Ecto neural progenitor cell (in vitro differentiated cells): Measurements from ENCODE around the gene TBXAS1.
"Not testable (repeated sequence)": the region's sequence is repeated elsewhere in the genome, so short reads cannot be mapped to it uniquely, and the experiment has no call there.

Experiments used
- DNase-seq: peaks from one replicate; pipeline ENCODE4 v3.0.0-alpha.2; 2018; ENCODE audit warnings: low spot score

The TBXAS1 gene

GRCh38 chr7:139893461-139893860 is 64.4 kb downstream of the TBXAS1 start:
- no peak for DNase-seq

GRCh38 chr7:139893999-139894398 is 64.9 kb downstream of the TBXAS1 start:
- DNase-seq: no peak

GRCh38 chr7:139895141-139895829 is 66.2 kb downstream of the TBXAS1 start:
- no peak for DNase-seq

DNA sequence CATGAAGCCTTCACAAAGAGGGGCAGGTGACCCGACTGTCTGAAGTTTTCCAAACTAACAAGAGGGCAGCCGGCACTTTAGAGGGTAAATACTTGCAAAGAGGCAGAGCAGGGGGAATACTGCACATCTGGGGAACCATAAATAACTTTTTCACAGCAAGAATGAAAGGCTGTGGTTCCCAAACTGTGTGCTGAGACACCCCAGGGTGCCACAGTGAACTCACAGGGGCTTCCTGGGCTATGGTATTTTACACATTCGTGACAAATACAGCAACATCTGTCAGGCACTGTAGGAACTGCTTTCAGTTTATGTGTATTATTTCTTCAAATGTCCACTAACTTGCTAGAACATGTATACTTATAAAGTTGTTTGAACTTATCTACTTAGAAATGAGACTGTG is 67.2 kb downstream of the TBXAS1 start:
- DNase-seq: no peak

DNA sequence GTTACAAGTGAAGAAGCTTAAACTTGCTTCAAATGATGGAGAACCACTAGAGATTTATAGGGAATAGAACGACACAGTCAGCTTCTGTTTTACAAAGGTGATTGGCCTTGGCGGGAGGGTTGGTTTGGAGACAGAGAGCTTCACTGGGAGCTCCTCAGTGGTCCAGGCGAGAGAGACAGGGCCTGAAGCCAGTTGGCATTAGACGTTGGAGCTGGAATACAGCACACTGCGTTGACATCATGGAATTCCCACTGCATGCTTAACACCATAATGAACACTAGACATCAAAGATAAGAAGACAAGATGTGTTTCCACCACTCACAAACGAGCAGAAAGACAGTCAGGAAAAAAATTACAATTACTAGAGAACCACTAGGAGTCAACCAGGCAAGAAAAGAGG is 67.8 kb downstream of the TBXAS1 start:
- no peak for DNase-seq

DNA sequence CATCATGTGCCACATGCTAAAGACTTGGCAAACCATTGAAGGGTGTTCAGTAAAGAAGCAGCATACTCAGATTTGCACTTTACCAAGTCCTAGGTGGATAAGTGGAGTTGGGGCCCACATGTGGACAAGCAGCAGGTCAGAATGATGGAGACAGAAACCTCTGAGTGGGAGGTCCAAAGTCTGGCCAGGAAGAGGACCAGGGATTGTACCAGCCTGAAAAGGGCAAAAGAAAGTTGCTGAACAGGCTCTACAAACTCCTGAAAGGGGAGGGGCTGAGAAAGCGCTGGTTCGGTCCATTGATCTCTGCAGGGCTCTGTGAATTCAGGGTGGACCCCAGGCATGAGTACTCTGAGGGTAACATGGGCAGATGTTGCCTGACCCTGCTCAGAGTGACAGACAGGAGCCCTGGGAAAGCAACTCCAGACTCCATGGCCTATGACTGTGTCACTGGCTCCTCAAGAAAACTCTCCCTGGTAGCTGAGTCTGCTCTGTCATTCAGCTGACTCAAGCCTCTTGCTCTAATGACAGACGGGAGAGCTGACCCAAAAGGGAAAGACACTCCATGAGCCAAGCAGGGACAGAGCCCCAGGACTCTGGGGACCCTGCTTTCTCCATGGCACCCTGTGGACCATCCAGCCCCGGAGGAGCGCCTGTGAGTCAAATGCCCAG is 68.5 kb downstream of the TBXAS1 start:
- DNase-seq: no peak

DNA sequence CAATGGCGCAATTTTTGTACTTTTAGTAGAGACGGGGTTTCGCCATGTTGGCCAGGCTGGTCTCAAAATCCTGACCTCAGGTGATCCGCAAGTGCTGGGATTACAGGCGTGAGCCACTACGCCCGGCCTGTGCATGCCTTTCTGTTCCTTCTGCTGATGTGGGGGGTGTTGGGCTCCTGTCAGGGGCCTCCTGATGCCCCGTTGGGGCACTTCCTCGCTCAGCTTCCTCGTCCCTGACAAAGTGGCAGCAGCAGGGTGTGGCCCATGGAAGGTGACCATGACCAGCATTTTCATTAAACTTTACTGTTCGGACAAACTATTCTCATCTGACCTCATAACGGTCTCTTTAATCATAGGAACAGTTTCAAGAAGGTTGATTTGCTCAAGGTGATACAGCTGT is 69.4 kb downstream of the TBXAS1 start:
- no peak for DNase-seq

DNA sequence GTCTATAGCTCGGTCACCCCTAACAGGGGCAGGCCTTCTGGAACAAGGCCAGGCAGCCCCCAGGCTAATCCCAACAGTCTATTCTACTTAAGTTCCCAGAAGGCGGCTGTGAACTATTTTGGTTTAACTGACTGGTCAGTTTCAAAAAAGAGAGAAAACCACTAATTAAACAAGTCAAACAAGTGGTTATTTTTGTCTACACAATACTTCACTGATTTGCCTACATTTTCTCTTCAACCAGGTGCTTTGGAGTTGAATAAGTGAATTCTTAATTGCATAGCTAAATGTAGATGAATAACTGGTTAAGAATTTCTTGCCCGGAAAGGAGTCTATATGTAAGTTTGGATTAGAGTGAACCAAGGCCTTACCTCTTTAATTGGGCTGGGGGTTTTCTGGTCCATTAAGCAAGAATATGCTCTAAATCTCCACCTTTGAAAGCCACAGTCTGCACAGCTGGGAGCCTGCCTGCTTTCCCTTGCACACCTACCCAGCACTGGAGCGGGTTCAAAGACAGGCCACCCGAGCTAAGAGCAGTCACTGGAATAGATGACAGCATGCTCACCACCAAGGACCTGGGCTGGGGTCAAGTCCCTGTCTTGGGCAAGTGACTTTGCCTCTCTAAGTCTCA is 70.4 kb downstream of the TBXAS1 start:
- no peak for DNase-seq

- no peak for DNase-seq
These were observed 71.3 kb downstream of the TBXAS1 start for GRCh38 chr7:139900326-139900725.

DNA sequence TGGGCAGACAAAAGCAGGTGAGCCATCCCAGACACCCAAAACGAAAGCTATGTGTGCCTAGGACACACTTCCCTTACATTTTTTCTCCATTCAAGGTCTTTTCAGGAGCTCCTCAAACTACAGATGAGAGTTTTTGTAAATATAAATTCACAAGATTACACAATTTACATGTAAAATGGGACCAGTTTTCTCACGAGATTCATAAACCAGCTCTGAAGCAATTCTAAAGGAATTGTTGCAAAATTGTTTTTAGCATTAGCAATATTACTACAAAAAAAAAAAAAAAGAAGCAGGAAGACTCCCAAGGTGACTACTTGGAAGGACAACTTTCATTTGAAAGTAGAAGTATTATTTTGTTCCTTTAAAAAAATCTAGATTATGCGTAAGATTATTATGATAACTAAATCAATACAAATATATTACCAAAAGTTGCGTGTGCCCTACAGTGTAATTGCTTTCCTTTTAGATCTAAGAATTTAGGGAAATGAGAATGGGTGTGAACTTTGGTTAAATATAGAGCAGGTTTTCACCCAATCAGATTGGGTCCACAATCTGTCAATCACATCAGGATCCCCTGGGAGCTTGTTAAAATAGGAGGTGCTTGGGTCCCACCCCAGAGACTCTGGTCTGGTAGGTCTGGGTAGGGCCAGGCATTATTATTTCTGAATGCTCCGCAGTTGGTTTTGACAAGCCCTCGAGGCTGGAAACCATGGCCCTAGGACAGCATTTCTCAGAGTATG is 72.2 kb downstream of the TBXAS1 start:
- no peak for DNase-seq

DNA sequence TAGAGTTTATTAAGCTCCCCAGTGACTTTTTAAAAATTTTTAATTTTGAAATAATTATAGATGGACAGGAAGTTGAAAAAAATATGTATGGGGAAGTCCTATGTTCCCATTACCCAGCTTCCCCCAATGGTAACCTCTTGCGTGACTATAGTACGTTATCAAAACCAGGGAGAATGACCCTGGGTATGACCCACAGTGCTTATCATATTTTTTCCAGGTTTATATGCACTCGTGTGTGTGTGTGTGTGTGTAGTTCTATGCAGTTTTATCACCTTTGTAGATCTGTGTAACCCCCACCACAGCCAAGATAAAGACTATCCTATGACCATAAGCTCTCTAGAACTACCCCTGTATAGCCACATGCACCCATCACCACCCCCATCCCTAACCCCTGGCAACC is 72.8 kb downstream of the TBXAS1 start:
- DNase-seq: no peak

DNA sequence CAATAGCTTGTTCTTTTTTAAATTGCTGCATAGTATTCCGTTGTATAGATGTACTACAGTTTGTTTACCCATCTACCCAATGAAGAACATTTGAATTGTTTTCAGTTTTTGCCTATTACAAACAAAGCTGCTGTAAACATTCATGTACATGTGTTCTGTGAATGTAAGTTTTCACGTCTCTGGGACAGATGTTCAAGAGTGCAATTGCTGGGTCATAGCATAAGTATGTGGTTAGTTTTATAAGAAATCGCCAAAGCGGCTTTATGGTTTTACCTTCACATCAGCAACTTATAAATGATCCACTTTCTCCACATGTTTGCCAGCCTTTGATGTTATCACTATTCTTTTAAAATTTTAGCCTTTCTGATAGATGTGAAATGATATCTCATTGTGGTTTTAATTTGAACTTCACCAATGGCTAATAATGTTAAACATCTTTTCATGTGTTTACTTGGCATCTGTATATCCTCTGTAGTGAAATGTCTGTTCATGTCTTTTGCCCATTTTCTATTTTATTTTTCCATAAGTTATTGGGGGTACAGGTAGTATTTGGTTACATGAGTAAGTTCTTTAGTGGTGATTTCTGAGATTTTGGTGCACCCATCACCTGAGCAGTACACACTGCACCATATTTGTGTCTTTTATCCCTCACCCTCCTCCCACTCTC is 73.5 kb downstream of the TBXAS1 start:
- no peak for DNase-seq

DNA sequence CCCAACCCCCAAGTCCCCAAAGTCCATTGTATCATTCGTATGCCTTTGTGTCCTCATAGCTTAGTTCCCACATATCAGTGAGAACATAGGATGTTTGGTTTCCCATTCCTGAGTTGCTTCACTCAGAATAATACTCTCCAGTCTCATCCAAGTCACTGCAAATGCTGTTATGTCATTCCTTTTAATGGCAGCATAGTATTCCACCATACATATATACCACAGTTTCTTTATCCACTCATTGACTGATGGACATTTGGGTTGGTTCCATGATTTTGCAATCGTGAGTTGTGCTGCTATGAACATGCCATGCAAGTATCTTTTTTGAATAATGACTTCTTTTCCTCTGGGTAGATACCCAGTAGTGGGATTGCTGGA is 74.0 kb downstream of the TBXAS1 start:
- not testable (repeated sequence) for DNase-seq

DNA sequence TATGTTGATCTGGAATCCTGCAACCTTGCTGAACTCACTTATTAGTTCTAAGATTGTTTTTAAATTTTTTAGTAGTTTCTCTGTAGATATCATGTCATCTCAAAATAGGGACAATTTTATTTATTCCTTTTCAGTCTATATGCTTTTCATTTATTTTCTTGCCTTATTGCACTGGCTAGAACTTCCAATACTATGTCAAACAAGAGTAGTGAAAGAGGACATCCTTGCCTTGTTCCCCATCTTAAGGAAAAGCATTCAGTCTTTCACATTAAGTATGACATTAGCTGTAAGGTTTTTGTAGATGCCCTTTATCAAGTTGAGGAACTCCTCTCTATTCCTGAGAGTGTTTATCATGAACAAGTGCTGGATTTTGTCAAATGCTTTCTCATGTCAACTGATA is 77.8 kb downstream of the TBXAS1 start:
- DNase-seq: no peak

DNA sequence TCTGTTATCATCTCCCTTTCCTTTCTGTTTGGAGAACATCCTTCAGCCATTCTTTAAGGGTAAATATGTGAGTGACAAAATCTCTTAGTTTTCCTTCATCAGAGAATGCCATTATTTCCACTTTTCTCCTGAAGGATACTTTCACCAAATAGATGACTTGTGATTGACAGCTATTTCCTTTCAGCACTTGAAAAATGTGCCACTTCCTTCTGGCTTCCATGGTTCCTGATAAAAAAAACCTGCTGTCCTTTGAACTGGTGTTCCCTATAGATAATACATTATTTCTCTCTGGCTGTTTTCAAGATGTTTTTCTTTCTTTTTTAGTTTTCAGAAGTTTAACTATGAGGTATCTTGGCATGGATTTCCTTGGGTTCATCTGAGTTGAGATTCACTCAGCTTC is 79.7 kb downstream of the TBXAS1 start:
- no peak for DNase-seq

GRCh38 chr7:139909379-139910050 is 80.5 kb downstream of the TBXAS1 start:
- DNase-seq: no peak

DNA sequence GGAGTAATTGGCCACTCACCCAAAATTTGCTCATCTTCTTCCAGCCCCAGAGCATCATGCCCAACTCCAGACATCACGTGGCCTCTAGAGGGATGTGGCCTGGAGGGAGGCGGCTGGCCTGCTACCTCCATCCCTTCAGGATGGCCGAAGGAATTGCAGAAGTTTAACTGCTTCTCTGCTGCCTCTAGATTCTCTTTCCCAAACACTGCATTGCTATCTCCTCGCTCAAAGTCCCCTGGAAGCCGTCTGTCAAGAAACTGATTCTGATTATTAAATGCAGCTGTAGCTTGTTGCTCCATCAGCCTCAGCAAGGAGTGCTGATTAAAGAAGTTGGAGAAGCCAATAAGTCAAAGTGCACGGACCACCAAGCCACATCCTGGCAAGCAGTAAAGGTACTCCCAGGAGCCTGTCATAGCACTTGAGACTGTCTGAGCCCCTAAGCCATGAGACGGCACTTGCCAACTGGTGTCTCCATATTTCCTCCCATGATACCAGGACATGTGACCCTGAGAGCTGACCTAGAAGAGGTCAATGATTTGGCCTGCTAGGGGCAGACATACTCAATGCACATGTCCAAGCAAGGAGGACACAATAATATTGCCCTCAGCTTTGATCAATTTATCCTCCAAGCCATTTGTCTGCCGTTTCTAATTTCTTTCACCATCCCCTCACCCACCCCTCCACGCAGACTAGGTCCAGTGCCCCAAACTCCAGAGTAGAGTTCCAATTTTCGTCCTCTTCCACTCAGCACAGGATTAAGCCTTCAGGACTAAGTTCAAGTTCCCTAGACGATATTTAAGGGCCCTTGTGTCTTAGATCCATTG is 84.2 kb downstream of the TBXAS1 start:
- DNase-seq: no peak

DNA sequence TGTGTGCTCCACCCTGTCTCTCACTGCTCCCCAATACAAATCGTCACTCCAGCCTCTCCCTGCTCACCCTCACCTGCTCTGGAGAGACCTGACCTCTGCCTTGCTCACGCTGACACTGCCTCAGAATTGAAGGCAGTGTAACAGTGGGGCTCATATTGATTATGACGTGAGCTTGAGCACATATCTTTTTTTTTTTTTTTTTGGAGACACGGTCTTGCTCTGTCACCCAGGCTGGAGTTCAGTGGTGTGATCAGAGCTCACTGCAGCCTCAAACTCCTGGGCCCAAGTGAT is 84.7 kb downstream of the TBXAS1 start:
- DNase-seq: no peak

- DNase-seq: no peak
These were observed 85.5 kb downstream of the TBXAS1 start for GRCh38 chr7:139914306-139915267.
